Gastrocnemius medialis (tissue), 4 donors: ENCODE data around the gene ACP6. TPM values are rescaled to one million over a fixed set of nuclear protein-coding genes. Genes with fewer than 3 reads are reported as not detected.

ENCODE experiments used
- ATAC-seq, 2 donors: fragments of 150-250 bp; one replicate each; pipeline ENCODE4 v1.9.1; 2016
- DNase-seq, 2 donors: peaks; one replicate each; pipeline ENCODE4 v3.0.0-alpha.2; 2019
- H3K27ac ChIP-seq, 4 donors: fragments of 200-600 bp; sonication (generic); 1 replicate in 1 of 4; 2 replicates in 3 of 4; pipeline ENCODE4 v1.5.1; 2016 to 2018; ENCODE audit warnings: mild to moderate bottlenecking in 2 of 4, moderate library complexity in 1 of 4
- H3K27me3 ChIP-seq, 3 donors: fragments of 200-600 bp; sonication (generic) in 2 of 3; 1 replicate in 1 of 3; 2 replicates in 2 of 3; pipeline versions ENCODE4 v1.5.1 to v1.6.0; 2016 to 2019; ENCODE audit warnings: mild to moderate bottlenecking in 1 of 3, moderate library complexity in 1 of 3
- H3K36me3 ChIP-seq, 2 donors: fragments of 200-600 bp; sonication (generic) in 1 of 2; one replicate each; pipeline ENCODE4 v1.5.1; 2017 to 2018
- H3K4me1 ChIP-seq, 2 donors: fragments of 200-600 bp; sonication (generic) in 1 of 2; one replicate each; pipeline ENCODE4 v1.5.1; 2016 to 2017; ENCODE audit warnings: mild to moderate bottlenecking in 2 of 2
- H3K4me3 ChIP-seq, 4 donors: fragments of 200-600 bp; sonication (generic) in 3 of 4; 1 replicate in 1 of 4; 2 replicates in 3 of 4; pipeline ENCODE4 v1.5.1; 2016 to 2019; ENCODE audit warnings: mild to moderate bottlenecking in 2 of 4
- H3K9me3 ChIP-seq, 3 donors: fragments of 200-600 bp; sonication (generic) in 2 of 3; 1 replicate in 1 of 3; 2 replicates in 2 of 3; pipeline ENCODE4 v1.5.1; 2016 to 2019
- POLR2A ChIP-seq, 2 donors: fragments of 450-650 bp; IDR thresholded peaks; one replicate each; pipeline ENCODE4 v1.6.1; 2017; ENCODE audit warnings: antibody characterized with exemption in 2 of 2, mild to moderate bottlenecking in 2 of 2, moderate library complexity in 2 of 2
- in situ Hi-C, 4 donors: fragments of 200-750 bp; cut with MboI; loops; one replicate each; pipeline versions ENCODE4 v1.15.0 to v1.8.0; 2017; ENCODE audit warnings: low sequenced_read_pairs in 4 of 4
- intact Hi-C: fragments of 100-400 bp; cut with DNase I; formaldehyde crosslinking; loops from one replicate; pipeline ENCODE4 v1.15.1; 2023; ENCODE audit warnings: low total_unique reads
- total RNA-seq, 4 donors: library from RNA; depleted of rRNA; stranded (reverse); fragments of >200 nt; gene quantifications; one replicate each; pipeline versions ENCODE4 v1.1.0 to v1.2.3, GENCODE V29; 2016
- TF ChIP-seq, protein P1 (sequence below), 5 experiments: fragments of 450-650 bp in 3 of 5; fragments of 200-600 bp in 2 of 5; sonication (generic) in 2 of 5; IDR thresholded peaks in 4 of 5; conservative IDR thresholded peaks in 1 of 5; 1 replicate in 4 of 5; 2 replicates in 1 of 5; pipeline ENCODE4 v1.5.1; 2016 to 2019; ENCODE audit warnings: antibody characterized with exemption in 5 of 5, mild to moderate bottlenecking in 3 of 5, moderate library complexity in 3 of 5

ACP6 gene
- total RNA-seq, 4 donors from 2014 or later, result 3.9 to 11.4 (median 9.2) TPM

- ATAC-seq, result no peak
- TF ChIP-seq, protein P1, sequence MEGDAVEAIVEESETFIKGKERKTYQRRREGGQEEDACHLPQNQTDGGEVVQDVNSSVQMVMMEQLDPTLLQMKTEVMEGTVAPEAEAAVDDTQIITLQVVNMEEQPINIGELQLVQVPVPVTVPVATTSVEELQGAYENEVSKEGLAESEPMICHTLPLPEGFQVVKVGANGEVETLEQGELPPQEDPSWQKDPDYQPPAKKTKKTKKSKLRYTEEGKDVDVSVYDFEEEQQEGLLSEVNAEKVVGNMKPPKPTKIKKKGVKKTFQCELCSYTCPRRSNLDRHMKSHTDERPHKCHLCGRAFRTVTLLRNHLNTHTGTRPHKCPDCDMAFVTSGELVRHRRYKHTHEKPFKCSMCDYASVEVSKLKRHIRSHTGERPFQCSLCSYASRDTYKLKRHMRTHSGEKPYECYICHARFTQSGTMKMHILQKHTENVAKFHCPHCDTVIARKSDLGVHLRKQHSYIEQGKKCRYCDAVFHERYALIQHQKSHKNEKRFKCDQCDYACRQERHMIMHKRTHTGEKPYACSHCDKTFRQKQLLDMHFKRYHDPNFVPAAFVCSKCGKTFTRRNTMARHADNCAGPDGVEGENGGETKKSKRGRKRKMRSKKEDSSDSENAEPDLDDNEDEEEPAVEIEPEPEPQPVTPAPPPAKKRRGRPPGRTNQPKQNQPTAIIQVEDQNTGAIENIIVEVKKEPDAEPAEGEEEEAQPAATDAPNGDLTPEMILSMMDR (IDR thresholded peaks at IDR 0.05 in 4 of 5, conservative IDR thresholded peaks at IDR 0.05 in 1 of 5), result no peak
- TF ChIP-seq POLR2A (IDR thresholded peaks at IDR 0.05), result no peak
- H3K27ac ChIP-seq, result no peak overlapping the region
- intact Hi-C loops (no loop called here), in situ Hi-C loops (loop anchor here in 2 of 4 donors (10.0 to 25.0 kb wide), 2 partner anchors 110 to 462 kb away; partner anchors contain the start of gene PRKAB2 (in 1 of the 2))
- H3K4me3 ChIP-seq, result no peak overlapping the region
- no peaks in the 10 kb centered on the region for H3K9me3 ChIP-seq
- H3K36me3 ChIP-seq, result peaks cover 0 to 13% of the 10 kb centered on the region in 2 donors
- peaks cover 21 to 25% of the 10 kb centered on the region in 2 donors for H3K4me1 ChIP-seq
- no peaks in the 10 kb centered on the region for H3K27me3 ChIP-seq
- no peak for DNase-seq
Observed at GRCh38 chr1:147624529-147624928, 45.8 kb downstream of the ACP6 start.

- H3K27me3 ChIP-seq, result no peaks in the 10 kb centered on the region
- H3K4me1 ChIP-seq, result peaks cover 25 to 30% of the 10 kb centered on the region in 2 donors
- ATAC-seq, result no peak
- H3K27ac ChIP-seq, result no peak overlapping the region
- H3K9me3 ChIP-seq, result no peaks in the 10 kb centered on the region
- H3K36me3 ChIP-seq, result peaks cover 0 to 18% of the 10 kb centered on the region in 2 donors
- intact Hi-C loops, result no loop called here
- TF ChIP-seq, protein P1 (IDR thresholded peaks at IDR 0.05 in 4 of 5, conservative IDR thresholded peaks at IDR 0.05 in 1 of 5), result no peak
- TF ChIP-seq POLR2A (IDR thresholded peaks at IDR 0.05), result no peak
- in situ Hi-C loops, result loop anchor here in 2 of 4 donors (10.0 to 25.0 kb wide), 2 partner anchors 109 to 462 kb away; partner anchors contain the start of gene PRKAB2 (in 1 of the 2)
- H3K4me3 ChIP-seq, result no peak overlapping the region
- DNase-seq, result no peak
Observed at GRCh38 chr1:147624011-147624410, 46.3 kb downstream of the ACP6 start.

GRCh38 chr1:147622731-147623130 lies 47.6 kb downstream of the ACP6 start:
- H3K4me3 ChIP-seq, result no peak overlapping the region
- H3K9me3 ChIP-seq, result no peaks in the 10 kb centered on the region
- peaks cover 0 to 21% of the 10 kb centered on the region in 2 donors for H3K36me3 ChIP-seq
- ATAC-seq, result no peak
- peaks cover 38 to 40% of the 10 kb centered on the region in 2 donors for H3K4me1 ChIP-seq
- in situ Hi-C loops (loop anchor here in 2 of 4 donors (10.0 to 25.0 kb wide), 2 partner anchors 108 to 460 kb away; partner anchors contain the start of gene PRKAB2 (in 1 of the 2)), intact Hi-C loops (no loop called here)
- no peaks in the 10 kb centered on the region for H3K27me3 ChIP-seq
- no peak for DNase-seq
- H3K27ac ChIP-seq, result peak overlapping the region in 2 of 4 donors; percentile 46 to 48
- no peak for TF ChIP-seq POLR2A (IDR thresholded peaks at IDR 0.05)
- TF ChIP-seq, protein P1 (IDR thresholded peaks at IDR 0.05 in 4 of 5, conservative IDR thresholded peaks at IDR 0.05 in 1 of 5), result no peak

DNA sequence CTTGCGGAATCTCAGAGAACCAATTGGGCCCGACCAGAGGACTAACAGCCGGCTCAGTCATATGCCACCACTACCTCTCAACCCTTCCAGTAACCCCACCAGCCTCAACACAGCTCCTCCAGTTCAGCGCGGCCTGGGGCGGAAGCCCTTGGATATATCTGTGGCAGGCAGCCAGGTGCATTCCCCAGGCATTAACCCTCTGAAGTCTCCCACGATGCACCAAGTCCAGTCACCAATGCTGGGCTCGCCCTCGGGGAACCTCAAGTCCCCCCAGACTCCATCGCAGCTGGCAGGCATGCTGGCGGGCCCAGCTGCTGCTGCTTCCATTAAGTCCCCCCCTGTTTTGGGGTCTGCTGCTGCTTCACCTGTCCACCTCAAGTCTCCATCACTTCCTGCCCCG lies 49.8 kb downstream of the ACP6 start:
- in situ Hi-C loops, result loop anchor here in 2 of 4 donors (10.0 to 25.0 kb wide), 2 partner anchors 106 to 458 kb away; partner anchors contain the start of gene PRKAB2 (in 1 of the 2)
- intact Hi-C loops, result no loop called here

More for the DNA sequence above, 49.8 kb downstream of the ACP6 start:
- peaks cover 51% of the 10 kb centered on the region in 2 donors for H3K4me1 ChIP-seq
- TF ChIP-seq, protein P1 (IDR thresholded peaks at IDR 0.05 in 4 of 5, conservative IDR thresholded peaks at IDR 0.05 in 1 of 5), result no peak
- TF ChIP-seq POLR2A (IDR thresholded peaks at IDR 0.05), result no peak
- H3K4me3 ChIP-seq, result no peak overlapping the region
- ATAC-seq, result no peak
- no peak overlapping the region for H3K27ac ChIP-seq
- H3K27me3 ChIP-seq, result no peaks in the 10 kb centered on the region
- no peaks in the 10 kb centered on the region for H3K9me3 ChIP-seq
- peaks cover 0 to 31% of the 10 kb centered on the region in 2 donors for H3K36me3 ChIP-seq
- DNase-seq, result no peak
